Spleen (tissue), 11 donors: ENCODE measurements around the gene RIPK4. TPM values are rescaled to one million over a fixed set of nuclear protein-coding genes. Genes with fewer than 3 reads are reported as not detected.
A peak's percentile ranks its signal among the peaks of the same experiment; 100 is the strongest.

Source experiments
- DNase-seq: peaks from one replicate; pipeline ENCODE4 v3.0.0-alpha.2; 2020
- H3K27ac ChIP-seq, 8 donors: fragments of 200-600 bp; sonication (generic) in 7 of 8; 1 replicate in 4 of 8; 2 replicates in 4 of 8; pipeline versions ENCODE4 v1.5.0 to v1.8.0; 2016 to 2021; ENCODE audit warnings: inconsistent platforms in 4 of 8, mild to moderate bottlenecking in 4 of 8, moderate library complexity in 1 of 8
- H3K27me3 ChIP-seq, 7 donors: fragments of 200-600 bp; sonication (generic) in 6 of 7; replicated peaks in 1 of 7; 1 replicate in 4 of 7; 2 replicates in 3 of 7; pipeline versions ENCODE4 v1.5.0 to v1.8.0; 2016 to 2021; ENCODE audit warnings: inconsistent platforms in 3 of 7, mild to moderate bottlenecking in 1 of 7
- H3K36me3 ChIP-seq, 6 donors: fragments of 200-600 bp; sonication (generic) in 5 of 6; 1 replicate in 4 of 6; 2 replicates in 2 of 6; pipeline versions ENCODE4 v1.5.0 to v1.8.0; 2016 to 2021; ENCODE audit warnings: inconsistent platforms in 2 of 6
- H3K4me1 ChIP-seq, 6 donors: fragments of 200-600 bp; sonication (generic) in 5 of 6; 1 replicate in 3 of 6; 2 replicates in 3 of 6; pipeline versions ENCODE4 v1.5.0 to v1.8.0; 2016 to 2021; ENCODE audit warnings: inconsistent platforms in 3 of 6
- H3K4me3 ChIP-seq, 8 donors: fragments of 200-600 bp; sonication (generic) in 7 of 8; 1 replicate in 4 of 8; 2 replicates in 4 of 8; pipeline versions ENCODE4 v1.5.0 to v1.8.0; 2016 to 2021; ENCODE audit warnings: inconsistent platforms in 4 of 8, mild to moderate bottlenecking in 4 of 8, moderate library complexity in 2 of 8
- H3K9me3 ChIP-seq, 8 donors: fragments of 200-600 bp; sonication (generic) in 7 of 8; 1 replicate in 4 of 8; 2 replicates in 4 of 8; pipeline versions ENCODE4 v1.5.0 to v1.8.0; 2016 to 2021; ENCODE audit warnings: inconsistent platforms in 4 of 8
- CTCF ChIP-seq, 11 experiments: fragments of 200-600 bp in 7 of 11; fragments of 450-650 bp in 4 of 11; sonication (generic) in 4 of 11; IDR thresholded peaks in 8 of 11; conservative IDR thresholded peaks in 3 of 11; 1 replicate in 7 of 11; 2 replicates in 4 of 11; pipeline versions ENCODE4 v1.4.0 to v1.8.0; 2016 to 2021; ENCODE audit warnings: antibody characterized with exemption in 11 of 11, inconsistent platforms in 4 of 11, mild to moderate bottlenecking in 1 of 11
- POLR2A ChIP-seq, 3 donors: fragments of 450-650 bp; IDR thresholded peaks; one replicate each; pipeline ENCODE4 v1.5.1; 2017; ENCODE audit warnings: antibody characterized with exemption in 3 of 3, mild to moderate bottlenecking in 1 of 3
- POLR2AphosphoS5 ChIP-seq, 3 donors: sonication (generic); formaldehyde crosslinking; IDR thresholded peaks; one replicate each; pipeline ENCODE4 v1.5.1; 2017; ENCODE audit warnings: antibody characterized with exemption in 3 of 3
- WGBS, 5 donors: extraction: QIAGEN DNeasy Blood & Tissue Kit in 3 of 5; methylation state at CpG; one replicate each; pipeline versions ENCODE4 v1.1.5 to v1.1.7; 2013 to 2018; 5-methylcytosine and 5-hydroxymethylcytosine counted together
- intact Hi-C: fragments of 100-400 bp; cut with DNase I; formaldehyde crosslinking; loops from one replicate; pipeline ENCODE4 v1.15.0; 2023; ENCODE audit warnings: low total_unique reads
- polyA plus RNA-seq, 3 donors: library from polyadenylated mRNA; stranded (reverse); fragments of 200-250 nt; gene quantifications; one replicate each; pipeline ENCODE4 v1.2.1, GENCODE V29; 2013
- total RNA-seq, 7 donors: library from RNA; depleted of rRNA in 3 of 7; stranded (reverse); fragments of >200 nt in 3 of 7; fragmentation: NEBNext Ultra II Directional in 4 of 7; extraction: Animal tissue kit (Norgen Biotek cat#: 25700) in 4 of 7; gene quantifications; one replicate each; pipeline versions ENCODE4 v1.1.0 to v1.2.1, GENCODE V29; 2016 to 2021
- donor health status: healthy with polysubstance abuse.
- donor health status: DM: no; HTN: no; CAD: no; lungs with moderate emphysema.
- donor health status: DM: no; HTN: no; CAD: no.
- donor health status: Bipolar disorder and iron deficiency.
- donor health status: healthy.
- donor health status: DM: no; HTN: no; CAD: no.
- donor health status: DM: yes; HTN: yes; CAD: no.

RIPK4 gene
- total and polyA plus RNA-seq, 10 donors = 0.02 to 0.06 (median 0.06) TPM; not detected in 7

GRCh38 chr21:41745026-41745820, 21.6 kb downstream of the RIPK4 start:
- no peak overlapping the region for H3K4me3 ChIP-seq
- no peaks in the 10 kb centered on the region for H3K4me1 ChIP-seq
- WGBS, 5 donors = 86 to 94% (median 90%) methylated on average over 21 to 25 of the region's 25 CpGs
- no peak overlapping the region for H3K27ac ChIP-seq
- peak; percentile 28 for DNase-seq
- H3K27me3 ChIP-seq = peaks cover 0 to 37% (median 0%) of the 10 kb centered on the region in 7 donors
- no peak for TF ChIP-seq POLR2A (IDR thresholded peaks at IDR 0.05)
- no peak for TF ChIP-seq POLR2AphosphoS5 (IDR thresholded peaks at IDR 0.05)
- no peak for TF ChIP-seq CTCF (IDR thresholded peaks at IDR 0.05 in 8 of 11, conservative IDR thresholded peaks at IDR 0.05 in 3 of 11)
- no peaks in the 10 kb centered on the region for H3K36me3 ChIP-seq
- no peaks in the 10 kb centered on the region for H3K9me3 ChIP-seq
- intact Hi-C loops = no loop called here

GRCh38 chr21:41744028-41744930, 22.6 kb downstream of the RIPK4 start:
- intact Hi-C loops = no loop called here
- Histone ChIP-seq H3K9me3 (no peaks in the 10 kb centered on the region), H3K36me3 (no peaks in the 10 kb centered on the region), H3K27ac (no peak overlapping the region), H3K4me1 (no peaks in the 10 kb centered on the region), H3K4me3 (no peak overlapping the region), H3K27me3 (peaks cover 0 to 29% (median 0%) of the 10 kb centered on the region in 7 donors)
- WGBS, 5 donors = 69 to 79% (median 74%) methylated on average over 32 to 43 of the region's 43 CpGs
- peak; percentile 59 for DNase-seq
- TF ChIP-seq POLR2AphosphoS5 (IDR thresholded peaks at IDR 0.05) (no peak), CTCF (IDR thresholded peaks at IDR 0.05 in 8 of 11, conservative IDR thresholded peaks at IDR 0.05 in 3 of 11) (no peak), POLR2A (IDR thresholded peaks at IDR 0.05) (no peak)

- Histone ChIP-seq H3K36me3 (no peaks in the 10 kb centered on the region), H3K4me3 (no peak overlapping the region), H3K27ac (no peak overlapping the region), H3K9me3 (peaks cover 0 to 3% (median under 1%) of the 10 kb centered on the region in 8 donors), H3K27me3 (peaks cover 0 to 23% (median 0%) of the 10 kb centered on the region in 7 donors), H3K4me1 (no peaks in the 10 kb centered on the region)
- intact Hi-C loops = no loop called here
- no peak for TF ChIP-seq POLR2AphosphoS5 (IDR thresholded peaks at IDR 0.05)
- TF ChIP-seq CTCF (IDR thresholded peaks at IDR 0.05 in 8 of 11, conservative IDR thresholded peaks at IDR 0.05 in 3 of 11) = no peak
- no peak for TF ChIP-seq POLR2A (IDR thresholded peaks at IDR 0.05)
- 86 to 91% (median 89%) methylated on average over 22 to 26 of the region's 26 CpGs for WGBS, 5 donors
- DNase-seq = peak; percentile 45
Observed at GRCh38 chr21:41743321-41744027, 23.4 kb downstream of the RIPK4 start.
